H9 (cell line): ENCODE data around the gene HIP1R. TPM values are rescaled to one million over a fixed set of nuclear protein-coding genes. Genes with fewer than 3 reads are reported as not detected.

Source experiments
- DNase-seq: peaks from one replicate; pipeline ENCODE4 v3.0.0-alpha.2; 2017
- H2AFZ ChIP-seq: one replicate; pipeline ENCODE4 v1.6.1; 2013; ENCODE audit warnings: mild to moderate bottlenecking, low read length, control low read depth, moderate library complexity
- H2AK5ac ChIP-seq: 2 replicates; pipeline ENCODE4 v1.6.1; 2013; ENCODE audit warnings: low read length, control low read depth, mixed read lengths; ENCODE audit not compliant: insufficient read length
- H2BK120ac ChIP-seq: one replicate; pipeline ENCODE4 v1.6.1; 2013; ENCODE audit warnings: low read depth, mild to moderate bottlenecking, low read length, control low read depth, inconsistent platforms; ENCODE audit not compliant: poor library complexity, severe bottlenecking
- H2BK12ac ChIP-seq: 2 replicates; pipeline ENCODE4 v1.6.1; 2013; ENCODE audit warnings: low read length, control low read depth, mixed read lengths, low read depth; ENCODE audit not compliant: insufficient read length
- H2BK15ac ChIP-seq: 2 replicates; pipeline ENCODE4 v1.6.1; 2013; ENCODE audit warnings: low read depth, low read length, control low read depth
- H2BK20ac ChIP-seq: one replicate; pipeline ENCODE4 v1.6.1; 2013; ENCODE audit warnings: low read depth, mild to moderate bottlenecking, low read length, control low read depth, inconsistent platforms; ENCODE audit not compliant: poor library complexity, severe bottlenecking
- H2BK5ac ChIP-seq: 2 replicates; pipeline ENCODE4 v1.6.1; 2013; ENCODE audit warnings: low read length, control low read depth, mixed read lengths; ENCODE audit not compliant: insufficient read length
- H3K14ac ChIP-seq: 2 replicates; pipeline ENCODE4 v1.6.1; 2013; ENCODE audit warnings: low read length, control low read depth; ENCODE audit not compliant: insufficient read depth
- H3K18ac ChIP-seq: 2 replicates; pipeline ENCODE4 v1.6.1; 2013; ENCODE audit warnings: low read depth, mild to moderate bottlenecking, mixed read lengths, low read length, control low read depth; ENCODE audit not compliant: insufficient read length
- H3K23ac ChIP-seq: 2 replicates; pipeline ENCODE4 v1.6.1; 2013; ENCODE audit warnings: low read length, control low read depth, mixed read lengths, low read depth; ENCODE audit not compliant: insufficient read length
- H3K23me2 ChIP-seq: 2 replicates; pipeline ENCODE4 v1.6.1; 2013; ENCODE audit warnings: low read depth, mild to moderate bottlenecking, mixed read lengths, low read length, control low read depth; ENCODE audit not compliant: insufficient read length, poor library complexity, severe bottlenecking
- H3K27ac ChIP-seq: 2 replicates; pipeline ENCODE4 v1.5.1; 2013; ENCODE audit warnings: low read length, control low read depth, mixed read lengths, low read depth; ENCODE audit not compliant: insufficient read length
- H3K27me3 ChIP-seq: 2 replicates; pipeline ENCODE4 v1.6.1; 2013; ENCODE audit warnings: low read length, control low read depth, inconsistent platforms; ENCODE audit not compliant: insufficient read depth
- H3K4ac ChIP-seq: 2 replicates; pipeline ENCODE4 v1.6.1; 2013; ENCODE audit warnings: low read depth, mild to moderate bottlenecking, control low read depth, inconsistent platforms, low read length, moderate library complexity
- H3K4me1 ChIP-seq: 2 replicates; pipeline ENCODE4 v1.6.1; 2013; ENCODE audit warnings: low read length, control low read depth, inconsistent platforms; ENCODE audit not compliant: insufficient read depth
- H3K4me2 ChIP-seq: 2 replicates; pipeline ENCODE4 v1.6.1; 2013; ENCODE audit warnings: low read length, control low read depth, mixed read lengths; ENCODE audit not compliant: insufficient read length, insufficient read depth
- H3K56ac ChIP-seq: 2 replicates; pipeline ENCODE4 v1.6.1; 2013; ENCODE audit warnings: low read depth, mild to moderate bottlenecking, mixed read lengths, low read length, control low read depth; ENCODE audit not compliant: insufficient read length
- H3K79me1 ChIP-seq: 2 replicates; pipeline ENCODE4 v1.6.1; 2013; ENCODE audit warnings: low read depth, mild to moderate bottlenecking, moderate library complexity, low read length, control low read depth, inconsistent platforms; ENCODE audit not compliant: insufficient read depth, poor library complexity, severe bottlenecking
- H3K79me2 ChIP-seq: 2 replicates; pipeline ENCODE4 v1.6.1; 2013; ENCODE audit warnings: low read length, control low read depth, inconsistent platforms; ENCODE audit not compliant: insufficient read depth
- H3K9ac ChIP-seq: 2 replicates; pipeline ENCODE4 v1.6.1; 2013; ENCODE audit warnings: low read length, control low read depth, mixed read lengths; ENCODE audit not compliant: insufficient read length; ENCODE audit errors: extremely low read depth
- H3K9me3 ChIP-seq: one replicate; pipeline ENCODE4 v1.6.1; 2013; ENCODE audit warnings: low read depth, low read length, inconsistent platforms; ENCODE audit not compliant: control insufficient read depth
- H3T11ph ChIP-seq: one replicate; pipeline ENCODE4 v1.6.1; 2013; ENCODE audit warnings: mild to moderate bottlenecking, low read length, control low read depth, inconsistent platforms
- H4K20me1 ChIP-seq: one replicate; pipeline ENCODE4 v1.6.1; 2013; ENCODE audit not compliant: control insufficient read depth, insufficient read length, insufficient read depth
- H4K5ac ChIP-seq: 2 replicates; pipeline ENCODE4 v1.6.1; 2013; ENCODE audit warnings: low read depth, mild to moderate bottlenecking, mixed read lengths, low read length, control low read depth; ENCODE audit not compliant: insufficient read length
- H4K8ac ChIP-seq: replicated peaks from 2 replicates; pipeline ENCODE4 v1.6.1; 2013; ENCODE audit warnings: low read length, control low read depth, mixed read lengths, low read depth; ENCODE audit not compliant: insufficient read length
- H4K91ac ChIP-seq: 2 replicates; pipeline ENCODE4 v1.6.1; 2013; ENCODE audit warnings: low read depth, mild to moderate bottlenecking, moderate library complexity, mixed read lengths, low read length, control low read depth; ENCODE audit not compliant: insufficient read length
- H3K27ac Mint-ChIP-seq, 3 experiments: 2 replicates in 2 of 3; 3 replicates in 1 of 3; pipeline ENCODE4 v1.8.0; 2020 to 2021; ENCODE audit warnings: mixed read lengths in 3 of 3, mild to moderate bottlenecking in 1 of 3, moderate library complexity in 1 of 3
- H3K27me3 Mint-ChIP-seq: 2 replicates; pipeline ENCODE4 v1.8.0; 2021; ENCODE audit warnings: low read depth, mild to moderate bottlenecking, moderate library complexity, mixed read lengths
- H3K36me3 Mint-ChIP-seq, 3 experiments: 2 replicates in 2 of 3; 3 replicates in 1 of 3; pipeline ENCODE4 v1.8.0; 2020 to 2021; ENCODE audit warnings: low read depth in 3 of 3, mixed read lengths in 3 of 3; ENCODE audit not compliant: insufficient read depth in 1 of 3
- H3K4me1 Mint-ChIP-seq, 2 experiments: 2 replicates each; pipeline ENCODE4 v1.8.0; 2020; ENCODE audit warnings: mixed read lengths in 2 of 2
- H3K4me3 Mint-ChIP-seq, 2 experiments: 2 replicates in 1 of 2; 3 replicates in 1 of 2; pipeline ENCODE4 v1.8.0; 2020 to 2021; ENCODE audit warnings: mild to moderate bottlenecking in 2 of 2, mixed read lengths in 2 of 2, moderate library complexity in 1 of 2
- H3K9me3 Mint-ChIP-seq, 2 experiments: 2 replicates in 1 of 2; 3 replicates in 1 of 2; pipeline ENCODE4 v1.8.0; 2020; ENCODE audit warnings: mild to moderate bottlenecking in 2 of 2, mixed read lengths in 2 of 2, moderate library complexity in 1 of 2
- CTCF ChIP-seq: fragments of 200-600 bp; sonication (generic); conservative IDR thresholded peaks from 3 replicates; pipeline ENCODE4 v1.8.0; 2021; ENCODE audit warnings: antibody characterized with exemption, mild to moderate bottlenecking
- WGBS: extraction: QIAGEN DNeasy Blood & Tissue Kit; methylation state at CpG from one replicate; pipeline ENCODE4 v1.1.7; 2013; ENCODE audit warnings: missing lambda C conversion rate, low lambda C conversion rate, mixed read lengths; ENCODE audit not compliant: insufficient read length; ENCODE audit errors: extremely low coverage; 5-methylcytosine and 5-hydroxymethylcytosine counted together
- total RNA-seq: library from RNA; stranded (reverse); gene quantifications from 2 replicates; pipeline ENCODE4 v1.2.1, GENCODE V29; 2021

The HIP1R gene
- total RNA-seq, 1 experiment from 2014 or later, result 17.4 TPM

GRCh38 chr12:122870163-122870842 lies 35.0 kb downstream of the HIP1R start:
- H3K27ac Mint-ChIP-seq, result no peak overlapping the region

More at GRCh38 chr12:122870163-122870842, 35.0 kb downstream of the HIP1R start:
- Mint-ChIP-seq H3K4me1 (peaks cover 28 to 36% of the 10 kb centered on the region in 2 experiments), H3K9me3 (no peaks in the 10 kb centered on the region; a peak in 1 of 5 replicates), H3K27me3 (peaks cover 100% of the 10 kb centered on the region), H3K4me3 (no peak overlapping the region), H3K36me3 (peaks cover 26 to 36% (median 31%) of the 10 kb centered on the region in 3 experiments)
- no peak overlapping the region for H2AFZ ChIP-seq
- H4K91ac ChIP-seq, result no peak overlapping the region
- H3K18ac ChIP-seq, result no peak overlapping the region
- no peaks in the 10 kb centered on the region for H3K79me2 ChIP-seq
- no CpG with 5 or more reads among the region's 11 CpGs for WGBS
- DNase-seq, result no peak
- peaks cover 60% of the 10 kb centered on the region for H3K27me3 ChIP-seq
- no peak overlapping the region for H3K56ac ChIP-seq
- no peaks in the 10 kb centered on the region for H3K4me1 ChIP-seq
- no peaks in the 10 kb centered on the region for H3K79me1 ChIP-seq
- no peak overlapping the region for H2AK5ac ChIP-seq
- no peak overlapping the region for H3K4ac ChIP-seq
- H3K14ac ChIP-seq, result no peak overlapping the region
- H4K5ac ChIP-seq, result no peak overlapping the region
- H4K20me1 ChIP-seq, result peaks cover 2% of the 10 kb centered on the region
- H4K8ac ChIP-seq, result no peak overlapping the region
- H3T11ph ChIP-seq, result no peak overlapping the region
- no peak overlapping the region for H3K4me2 ChIP-seq
- no peaks in the 10 kb centered on the region for H3K23me2 ChIP-seq
- no peak overlapping the region for H2BK12ac ChIP-seq
- no peak for TF ChIP-seq CTCF
- no peak overlapping the region for H2BK5ac ChIP-seq
- no peak overlapping the region for H3K27ac ChIP-seq
- H2BK120ac ChIP-seq, result no peak overlapping the region
- no peak overlapping the region for H2BK15ac ChIP-seq
- no peaks in the 10 kb centered on the region for H3K9me3 ChIP-seq
- H3K23ac ChIP-seq, result no peak overlapping the region
- no peak overlapping the region for H2BK20ac ChIP-seq
- no peak overlapping the region for H3K9ac ChIP-seq
